Uterus (tissue), 4 donors: ENCODE measurements around the gene RAB35. TPM values are rescaled to one million over a fixed set of nuclear protein-coding genes. Genes with fewer than 3 reads are reported as not detected.

Experiments used
- DNase-seq, 2 donors: peaks; one replicate each; pipeline ENCODE4 v3.0.0-alpha.2; 2019 to 2020
- H3K27ac ChIP-seq, 2 donors: fragments of 200-600 bp; sonication (generic); 1 replicate in 1 of 2; 2 replicates in 1 of 2; pipeline ENCODE4 v1.5.1; 2016 to 2018
- H3K27me3 ChIP-seq, 2 donors: fragments of 200-600 bp; sonication (generic); one replicate each; pipeline ENCODE4 v1.5.1; 2018 to 2019; ENCODE audit warnings: control low read depth in 1 of 2
- H3K36me3 ChIP-seq, 2 donors: fragments of 200-600 bp; sonication (generic); one replicate each; pipeline ENCODE4 v1.5.1; 2019; ENCODE audit warnings: control low read depth in 1 of 2
- H3K4me1 ChIP-seq, 2 donors: fragments of 200-600 bp; sonication (generic); one replicate each; pipeline ENCODE4 v1.5.1; 2018 to 2019; ENCODE audit warnings: control low read depth in 1 of 2
- H3K4me3 ChIP-seq, 2 donors: fragments of 200-600 bp; sonication (generic); 1 replicate in 1 of 2; 2 replicates in 1 of 2; pipeline ENCODE4 v1.5.1; 2018 to 2019; ENCODE audit warnings: mild to moderate bottlenecking in 1 of 2
- H3K9me3 ChIP-seq, 2 donors: fragments of 200-600 bp; sonication (generic); one replicate each; pipeline ENCODE4 v1.5.1; 2019; ENCODE audit warnings: control low read depth in 1 of 2
- CTCF ChIP-seq, 4 experiments: fragments of 200-600 bp in 2 of 4; fragments of 450-650 bp in 2 of 4; sonication (generic) in 2 of 4; IDR thresholded peaks; one replicate each; pipeline ENCODE4 v1.5.1; 2016 to 2019; ENCODE audit warnings: antibody characterized with exemption in 4 of 4, mild to moderate bottlenecking in 2 of 4, moderate library complexity in 1 of 4
- POLR2A ChIP-seq, 2 donors: fragments of 450-650 bp; IDR thresholded peaks; one replicate each; pipeline ENCODE4 v1.6.1; 2016; ENCODE audit warnings: antibody characterized with exemption in 2 of 2, mild to moderate bottlenecking in 1 of 2, moderate library complexity in 1 of 2
- intact Hi-C: fragments of 100-400 bp; cut with DNase I; formaldehyde crosslinking; loops from one replicate; pipeline ENCODE4 v1.15.1; 2023; ENCODE audit warnings: low total_unique reads
- total RNA-seq, 4 donors: library from RNA; depleted of rRNA in 3 of 4; stranded (reverse); fragments of >200 nt in 3 of 4; gene quantifications; one replicate each; pipeline versions ENCODE4 v1.1.0 to v1.2.4, GENCODE V29; 2014 to 2023
- donor health status: DM: yes; HTN: yes; CAD: no.

RAB35 gene
- total RNA-seq, 4 donors from 2014 or later = 13.1 to 43.9 (median 22.4) TPM

- no peaks in the 10 kb centered on the region for H3K27me3 ChIP-seq
- no peaks in the 10 kb centered on the region for H3K9me3 ChIP-seq
- intact Hi-C loops = no loop called here
- H3K4me3 ChIP-seq = no peak overlapping the region
- no peak overlapping the region for H3K27ac ChIP-seq
- H3K4me1 ChIP-seq = peaks cover 5 to 12% of the 10 kb centered on the region in 2 donors
- no peak for DNase-seq
- no peaks in the 10 kb centered on the region for H3K36me3 ChIP-seq
- no peak for TF ChIP-seq CTCF (IDR thresholded peaks at IDR 0.05)
- TF ChIP-seq POLR2A (IDR thresholded peaks at IDR 0.05) = no peak
Observed at GRCh38 chr12:120119271-120119973, 2.9 kb upstream of the RAB35 start.

- Histone ChIP-seq H3K27me3 (no peaks in the 10 kb centered on the region), H3K36me3 (no peaks in the 10 kb centered on the region), H3K9me3 (no peaks in the 10 kb centered on the region), H3K4me3 (no peak overlapping the region), H3K4me1 (peaks cover 5 to 12% of the 10 kb centered on the region in 2 donors), H3K27ac (no peak overlapping the region)
- TF ChIP-seq POLR2A (IDR thresholded peaks at IDR 0.05) = no peak
- no peak for TF ChIP-seq CTCF (IDR thresholded peaks at IDR 0.05)
- DNase-seq = no peak
- intact Hi-C loops = no loop called here
Observed at GRCh38 chr12:120118321-120119061, 1.9 kb upstream of the RAB35 start.

- H3K9me3 ChIP-seq = no peaks in the 10 kb centered on the region
- no peaks in the 10 kb centered on the region for H3K27me3 ChIP-seq
- H3K27ac ChIP-seq = peak overlapping the region; percentile 93 to 98
- H3K36me3 ChIP-seq = no peaks in the 10 kb centered on the region
- peak overlapping the region; percentile 70 to 80 for H3K4me3 ChIP-seq
- intact Hi-C loops = no loop called here
- TF ChIP-seq POLR2A (IDR thresholded peaks at IDR 0.05) (no peak), CTCF (IDR thresholded peaks at IDR 0.05) (no peak)
- H3K4me1 ChIP-seq = peaks cover 5 to 12% of the 10 kb centered on the region in 2 donors
- DNase-seq = no peak
Observed at GRCh38 chr12:120117961-120118320, 1.4 kb upstream of the RAB35 start.

GRCh38 chr12:120116792-120117651, 469 bp upstream of the RAB35 start:
- DNase-seq = peak; percentile 94 to 96
- intact Hi-C loops = no loop called here
- Histone ChIP-seq H3K27ac (peak overlapping the region; percentile 93 to 98), H3K36me3 (no peaks in the 10 kb centered on the region), H3K4me1 (peaks cover 5 to 12% of the 10 kb centered on the region in 2 donors), H3K4me3 (peak overlapping the region; percentile 70 to 80), H3K9me3 (no peaks in the 10 kb centered on the region), H3K27me3 (no peaks in the 10 kb centered on the region)
- TF ChIP-seq POLR2A (IDR thresholded peaks at IDR 0.05) (peak; percentile 66 to 90), CTCF (IDR thresholded peaks at IDR 0.05) (peak in 2 of 4 experiments; percentile 7 to 13)
